HG02973 (cell line): ENCODE measurements around the gene CCDC68.
"Not testable (repeated sequence)": the region's sequence is repeated elsewhere in the genome, so short reads cannot be mapped to it uniquely, and the experiment has no call there.

Source experiments
- ATAC-seq: cut with Tn5 transposase; IDR thresholded peaks from one replicate; pipeline ENCODE4 v1.9.1; 2021; ENCODE audit warnings: moderate library complexity; ENCODE audit not compliant: unreplicated experiment

CCDC68 gene

GRCh38 chr18:54878659-54879358, 80.5 kb downstream of the CCDC68 start:
- no peak for ATAC-seq

GRCh38 chr18:54878159-54878622, 81.1 kb downstream of the CCDC68 start:
- no peak for ATAC-seq

- no peak for ATAC-seq
Observed at GRCh38 chr18:54877076-54877475, 82.2 kb downstream of the CCDC68 start.

GRCh38 chr18:54875063-54875462, 84.2 kb downstream of the CCDC68 start:
- no peak for ATAC-seq

GRCh38 chr18:54873884-54874255, 85.4 kb downstream of the CCDC68 start:
- no peak for ATAC-seq

- no peak for ATAC-seq
Observed at GRCh38 chr18:54872681-54873080, 86.6 kb downstream of the CCDC68 start.

- ATAC-seq = no peak
Observed at GRCh38 chr18:54871231-54871630, 88.0 kb downstream of the CCDC68 start.

- no peak for ATAC-seq
Observed at GRCh38 chr18:54867131-54867530, 92.1 kb downstream of the CCDC68 start.

GRCh38 chr18:54860941-54861340, 98.3 kb downstream of the CCDC68 start:
- ATAC-seq = no peak

GRCh38 chr18:54859667-54860421, 99.4 kb downstream of the CCDC68 start:
- no peak for ATAC-seq

GRCh38 chr18:54857499-54857898, 101.8 kb downstream of the CCDC68 start:
- no peak for ATAC-seq

- ATAC-seq = no peak
Observed at GRCh38 chr18:54856105-54856646, 103.1 kb downstream of the CCDC68 start.

GRCh38 chr18:54855050-54855449, 104.2 kb downstream of the CCDC68 start:
- not testable (repeated sequence) for ATAC-seq

GRCh38 chr18:54852780-54853675, 106.2 kb downstream of the CCDC68 start:
- peak; percentile 58 for ATAC-seq
